Hepatocyte (in vitro differentiated cells): ENCODE results near the gene ZNF132.

Experiments used
- EZH2 ChIP-seq: fragments of 200-600 bp; sonication (generic); IDR thresholded peaks from 2 replicates; pipeline ENCODE4 v1.6.1; 2016; ENCODE audit warnings: antibody characterized with exemption, mild to moderate bottlenecking, borderline replicate concordance
- TF ChIP-seq, protein P1 (sequence below): fragments of 200-600 bp; sonication (generic); IDR thresholded peaks from 2 replicates; pipeline ENCODE4 v1.5.1; 2016; ENCODE audit warnings: antibody characterized with exemption, mild to moderate bottlenecking; ENCODE audit not compliant: poor library complexity

DNA sequence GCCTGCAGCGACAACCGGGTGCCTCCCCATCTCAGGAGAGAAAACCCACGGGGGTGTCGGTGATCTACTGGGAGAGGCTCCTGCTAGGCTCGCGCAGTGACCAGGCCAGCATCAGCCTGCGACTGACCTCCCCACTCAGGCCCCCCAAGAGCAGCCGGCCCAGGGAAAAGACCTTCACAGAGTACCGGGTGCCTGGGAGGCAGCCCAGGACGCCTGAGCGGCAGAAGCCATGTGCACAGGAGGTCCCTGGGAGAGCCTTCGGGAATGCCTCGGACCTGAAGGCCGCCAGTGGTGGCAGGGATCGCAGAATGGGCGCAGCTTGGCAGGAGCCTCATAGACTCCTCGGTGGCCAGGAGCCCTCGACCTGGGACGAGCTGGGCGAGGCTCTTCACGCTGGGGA is 15.4 kb upstream of the ZNF132 start:
- TF ChIP-seq, protein P1, sequence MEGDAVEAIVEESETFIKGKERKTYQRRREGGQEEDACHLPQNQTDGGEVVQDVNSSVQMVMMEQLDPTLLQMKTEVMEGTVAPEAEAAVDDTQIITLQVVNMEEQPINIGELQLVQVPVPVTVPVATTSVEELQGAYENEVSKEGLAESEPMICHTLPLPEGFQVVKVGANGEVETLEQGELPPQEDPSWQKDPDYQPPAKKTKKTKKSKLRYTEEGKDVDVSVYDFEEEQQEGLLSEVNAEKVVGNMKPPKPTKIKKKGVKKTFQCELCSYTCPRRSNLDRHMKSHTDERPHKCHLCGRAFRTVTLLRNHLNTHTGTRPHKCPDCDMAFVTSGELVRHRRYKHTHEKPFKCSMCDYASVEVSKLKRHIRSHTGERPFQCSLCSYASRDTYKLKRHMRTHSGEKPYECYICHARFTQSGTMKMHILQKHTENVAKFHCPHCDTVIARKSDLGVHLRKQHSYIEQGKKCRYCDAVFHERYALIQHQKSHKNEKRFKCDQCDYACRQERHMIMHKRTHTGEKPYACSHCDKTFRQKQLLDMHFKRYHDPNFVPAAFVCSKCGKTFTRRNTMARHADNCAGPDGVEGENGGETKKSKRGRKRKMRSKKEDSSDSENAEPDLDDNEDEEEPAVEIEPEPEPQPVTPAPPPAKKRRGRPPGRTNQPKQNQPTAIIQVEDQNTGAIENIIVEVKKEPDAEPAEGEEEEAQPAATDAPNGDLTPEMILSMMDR, result no peak
- no peak for TF ChIP-seq EZH2
